Measurements from ENCODE around the gene FRAT1.

DNA sequence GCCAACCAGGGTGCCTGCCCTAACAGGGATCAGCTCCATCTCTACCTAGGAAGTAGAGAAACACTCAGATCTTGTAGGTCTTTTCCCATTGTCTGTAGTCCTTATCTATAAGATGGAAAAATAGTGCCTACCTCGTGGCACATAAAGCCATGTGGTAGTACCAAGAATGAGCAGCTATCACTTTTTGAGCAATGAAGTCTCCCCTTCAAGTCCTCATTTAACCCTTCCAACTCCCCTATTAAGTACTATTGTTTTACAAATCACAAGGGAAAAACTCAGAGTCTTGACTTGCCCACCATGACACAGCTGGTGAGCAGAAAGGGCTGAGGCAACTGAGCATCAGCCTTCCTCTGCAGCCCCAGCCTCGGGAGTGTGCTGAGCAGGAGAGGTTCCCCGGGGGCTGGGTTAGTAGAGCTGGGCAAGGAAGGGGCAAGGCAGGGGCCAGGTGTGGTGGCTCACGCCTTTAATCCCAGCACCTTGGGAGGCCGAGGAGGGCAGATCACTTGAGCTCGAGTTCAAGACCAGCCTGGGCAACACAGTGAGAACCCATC is 12.2 kb downstream of the FRAT1 start:
- TF ChIP-seq EZH2 (conservative IDR thresholded peaks at IDR 0.05; ENCODE audit: low read depth, low read length) (no peak), NCOA5 (CRISPR knock-in tag; IDR thresholded peaks at IDR 0.05) (no peak)
- TF ChIP-seq, protein P1, sequence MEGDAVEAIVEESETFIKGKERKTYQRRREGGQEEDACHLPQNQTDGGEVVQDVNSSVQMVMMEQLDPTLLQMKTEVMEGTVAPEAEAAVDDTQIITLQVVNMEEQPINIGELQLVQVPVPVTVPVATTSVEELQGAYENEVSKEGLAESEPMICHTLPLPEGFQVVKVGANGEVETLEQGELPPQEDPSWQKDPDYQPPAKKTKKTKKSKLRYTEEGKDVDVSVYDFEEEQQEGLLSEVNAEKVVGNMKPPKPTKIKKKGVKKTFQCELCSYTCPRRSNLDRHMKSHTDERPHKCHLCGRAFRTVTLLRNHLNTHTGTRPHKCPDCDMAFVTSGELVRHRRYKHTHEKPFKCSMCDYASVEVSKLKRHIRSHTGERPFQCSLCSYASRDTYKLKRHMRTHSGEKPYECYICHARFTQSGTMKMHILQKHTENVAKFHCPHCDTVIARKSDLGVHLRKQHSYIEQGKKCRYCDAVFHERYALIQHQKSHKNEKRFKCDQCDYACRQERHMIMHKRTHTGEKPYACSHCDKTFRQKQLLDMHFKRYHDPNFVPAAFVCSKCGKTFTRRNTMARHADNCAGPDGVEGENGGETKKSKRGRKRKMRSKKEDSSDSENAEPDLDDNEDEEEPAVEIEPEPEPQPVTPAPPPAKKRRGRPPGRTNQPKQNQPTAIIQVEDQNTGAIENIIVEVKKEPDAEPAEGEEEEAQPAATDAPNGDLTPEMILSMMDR (CRISPR knock-in tag; IDR thresholded peaks at IDR 0.05): no peak

Data from HepG2 (cell line).